GM06990 (cell line): Measurements from ENCODE around the gene AARS1.
"Not testable (repeated sequence)": the region's sequence is repeated elsewhere in the genome, so short reads cannot be mapped to it uniquely, and the experiment has no call there.

Experiments
- DNase-seq: peaks from one replicate; pipeline ENCODE4 v3.0.0-alpha.2; 2011; ENCODE audit not compliant: insufficient read length; ENCODE audit errors: extremely low read depth
- H3K27me3 ChIP-seq: replicated peaks from 2 replicates; pipeline ENCODE4 v1.6.0; 2011; ENCODE audit warnings: low read length; ENCODE audit not compliant: control insufficient read depth, insufficient read depth
- H3K36me3 ChIP-seq: 2 replicates; pipeline ENCODE4 v1.5.1; 2011; ENCODE audit warnings: low read length; ENCODE audit not compliant: control insufficient read depth, insufficient read depth
- H3K4me3 ChIP-seq: replicated peaks from 2 replicates; pipeline ENCODE4 v1.5.1; 2011; ENCODE audit warnings: low read depth, mild to moderate bottlenecking, control low read depth, low read length

AARS1 gene

DNA sequence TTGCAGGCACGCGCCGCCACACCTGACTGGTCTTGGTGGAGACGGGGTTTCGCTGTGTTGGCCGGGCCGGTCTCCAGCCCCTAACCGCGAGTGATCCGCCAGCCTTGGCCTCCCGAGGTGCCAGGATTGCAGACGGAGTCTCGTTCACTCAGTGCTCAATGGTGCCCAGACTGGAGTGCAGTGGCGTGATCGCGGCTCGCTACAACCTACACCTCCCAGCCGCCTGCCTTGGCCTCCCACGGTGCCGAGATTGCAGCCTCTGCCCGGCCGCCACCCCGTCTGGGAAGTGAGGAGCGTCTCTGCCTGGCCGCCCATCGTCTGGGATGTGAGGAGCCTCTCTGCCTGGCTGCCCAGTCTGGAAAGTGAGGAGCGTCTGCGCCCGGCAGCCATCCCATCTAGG, 85.3 kb downstream of the AARS1 start:
- H3K36me3 ChIP-seq, H3K4me3 ChIP-seq, H3K27me3 ChIP-seq, DNase-seq: not testable (repeated sequence)

DNA sequence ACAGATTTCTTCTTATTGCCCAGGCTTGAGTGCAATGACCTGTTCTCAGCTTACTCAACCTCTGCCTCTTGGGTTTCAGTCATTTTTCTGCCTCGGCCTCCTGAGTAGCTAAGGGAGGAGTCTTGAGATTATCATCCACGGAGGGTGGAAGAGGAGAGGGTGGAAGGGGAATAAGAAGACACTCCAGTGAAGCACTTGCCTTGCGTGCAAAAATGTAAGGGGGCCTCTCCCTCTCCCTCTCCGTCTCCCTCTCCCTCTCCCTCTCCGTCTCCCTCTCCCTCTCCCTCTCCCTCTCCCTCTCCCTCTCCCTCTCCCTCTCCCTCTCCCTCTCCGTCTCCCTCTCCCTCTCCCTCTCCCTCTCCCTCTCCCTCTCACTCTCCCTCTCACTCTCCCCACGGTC, 85.8 kb downstream of the AARS1 start:
- not testable (repeated sequence) for DNase-seq, H3K4me3 ChIP-seq

More for the DNA sequence above, 85.8 kb downstream of the AARS1 start:
- not testable (repeated sequence) for H3K36me3 ChIP-seq, H3K27me3 ChIP-seq
